ENCODE measurements around the gene SLC24A3.

DNA sequence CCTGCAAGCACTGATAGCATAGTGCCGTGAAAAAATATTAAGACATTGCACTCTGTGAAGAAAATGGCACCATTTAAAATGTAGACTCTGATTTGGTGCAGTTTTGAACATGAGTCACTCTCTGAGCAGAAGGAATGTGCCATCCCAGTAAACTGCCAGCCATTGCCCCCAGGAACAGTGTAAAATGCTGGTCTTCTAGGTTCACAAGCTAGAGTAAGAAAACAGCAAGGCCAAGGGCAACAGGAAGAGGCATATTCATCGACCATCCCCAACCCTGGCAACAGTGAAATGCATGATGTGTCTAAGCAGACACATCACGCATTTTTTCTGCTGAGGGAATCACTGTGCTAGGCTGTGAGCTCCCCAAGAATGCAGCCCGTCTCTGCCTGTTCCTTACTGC, 382.5 kb downstream of the SLC24A3 start:
- TF ChIP-seq CTCF (IDR thresholded peaks at IDR 0.05), result no peak
- no peak for TF ChIP-seq POLR2A (IDR thresholded peaks at IDR 0.05)
